GM23248 (cell line): ENCODE data around the gene IL12RB1. TPM values are rescaled to one million over a fixed set of nuclear protein-coding genes. Genes with fewer than 3 reads are reported as not detected.
A peak's percentile ranks its signal among the peaks of the same experiment; 100 is the strongest.

ENCODE experiments used
- DNase-seq: peaks from one replicate; pipeline ENCODE4 v3.0.0-alpha.2; 2015
- H2AFZ ChIP-seq: fragments of 200-600 bp; sonication (generic); 2 replicates; pipeline ENCODE4 v1.6.1; 2016; ENCODE audit warnings: antibody characterized with exemption
- H3F3A ChIP-seq: fragments of 200-600 bp; sonication (generic); 2 replicates; pipeline ENCODE4 v1.6.1; 2016; ENCODE audit warnings: mild to moderate bottlenecking, antibody characterized with exemption, mixed run types; ENCODE audit not compliant: insufficient read depth
- H3K27ac ChIP-seq: fragments of 200-600 bp; sonication (generic); 2 replicates; pipeline ENCODE4 v1.5.1; 2016; ENCODE audit warnings: mild to moderate bottlenecking
- H3K27me3 ChIP-seq: fragments of 200-600 bp; sonication (generic); replicated peaks from 2 replicates; pipeline ENCODE4 v1.6.1; 2016; ENCODE audit warnings: mild to moderate bottlenecking; ENCODE audit not compliant: insufficient read depth
- H3K36me3 ChIP-seq: fragments of 200-600 bp; sonication (generic); 2 replicates; pipeline ENCODE4 v1.6.1; 2016; ENCODE audit warnings: low read depth, mild to moderate bottlenecking
- H3K4me1 ChIP-seq: fragments of 200-600 bp; sonication (generic); 2 replicates; pipeline ENCODE4 v1.6.1; 2016; ENCODE audit warnings: mild to moderate bottlenecking; ENCODE audit not compliant: insufficient read depth
- H3K4me2 ChIP-seq: fragments of 200-600 bp; sonication (generic); one replicate; pipeline ENCODE4 v1.6.1; 2016; ENCODE audit warnings: mild to moderate bottlenecking; ENCODE audit not compliant: unreplicated experiment
- H3K4me3 ChIP-seq: fragments of 200-600 bp; sonication (generic); 2 replicates; pipeline ENCODE4 v1.5.1; 2016; ENCODE audit warnings: mild to moderate bottlenecking
- H3K79me2 ChIP-seq: fragments of 200-600 bp; sonication (generic); 2 replicates; pipeline ENCODE4 v1.6.1; 2016; ENCODE audit warnings: mild to moderate bottlenecking; ENCODE audit not compliant: insufficient read depth
- H3K9ac ChIP-seq: fragments of 200-600 bp; sonication (generic); 2 replicates; pipeline ENCODE4 v1.6.1; 2016; ENCODE audit warnings: mild to moderate bottlenecking
- H3K9me2 ChIP-seq: fragments of 200-600 bp; sonication (generic); 2 replicates; pipeline ENCODE4 v1.6.1; 2016; ENCODE audit warnings: mixed run types, mild to moderate bottlenecking, moderate library complexity; ENCODE audit not compliant: insufficient read depth
- H3K9me3 ChIP-seq: fragments of 200-600 bp; sonication (generic); one replicate; pipeline ENCODE4 v1.6.1; 2017; ENCODE audit warnings: low read depth
- H4K20me1 ChIP-seq: fragments of 200-600 bp; sonication (generic); 2 replicates; pipeline ENCODE4 v1.6.0; 2016; ENCODE audit not compliant: insufficient read depth
- EZH2 ChIP-seq: fragments of 200-600 bp; sonication (generic); IDR thresholded peaks from 2 replicates; pipeline ENCODE4 v1.6.1; 2018; ENCODE audit warnings: antibody characterized with exemption, mild to moderate bottlenecking; ENCODE audit not compliant: insufficient read depth, poor library complexity, severe bottlenecking
- EZH2phosphoT487 ChIP-seq: fragments of 200-600 bp; sonication (generic); IDR thresholded peaks from 2 replicates; pipeline ENCODE4 v1.6.1; 2018; ENCODE audit warnings: antibody characterized with exemption, moderate library complexity, mild to moderate bottlenecking, low read depth; ENCODE audit not compliant: insufficient read depth
- WGBS, 2 experiments: methylation state at CpG; one replicate each; pipeline ENCODE4 v1.1.6; 2015 to 2017; ENCODE audit warnings: low lambda C conversion rate in 2 of 2, low coverage in 1 of 2; ENCODE audit errors: missing lambda C conversion rate in 2 of 2; 5-methylcytosine and 5-hydroxymethylcytosine counted together
- in situ Hi-C: fragments of 300-500 bp; cut with MboI; formaldehyde crosslinking; loops from 2 replicates; pipeline ENCODE4 v1.15.0; 2020
- polyA plus RNA-seq: library from polyadenylated mRNA; unstranded; fragments of >200 nt; fragmentation: Nextera tagmentation; extraction: Ambion mirVana; gene quantifications from 2 replicates; pipeline ENCODE4 v1.2.1, GENCODE V29; 2016
- total RNA-seq: library from RNA; depleted of rRNA; stranded (reverse); fragments of >200 nt; shearing (Covaris generic); gene quantifications from 2 replicates; pipeline ENCODE4 v1.2.3, GENCODE V29; 2014

The IL12RB1 gene
- total and polyA plus RNA-seq, 2 experiments from 2014 or later = not detected

- H3K9ac ChIP-seq = no peak overlapping the region
- TF ChIP-seq EZH2 = no peak
- no peak for TF ChIP-seq EZH2phosphoT487
- H3K9me3 ChIP-seq = no peaks in the 10 kb centered on the region
- H3F3A ChIP-seq = 0 out of 2 replicates have a peak, but pooled peaks cover 5% of the 10 kb centered on the region
- DNase-seq = no peak
- no peaks in the 10 kb centered on the region; the same call in 1 of the 2 replicates for H3K27me3 ChIP-seq
- H3K4me3 ChIP-seq = no peak overlapping the region
- in situ Hi-C loops = no loop called here
- H3K4me1 ChIP-seq = peaks cover 5% of the 10 kb centered on the region
- H3K9me2 ChIP-seq = no peaks in the 10 kb centered on the region
- no peak overlapping the region for H3K27ac ChIP-seq
- no peaks in the 10 kb centered on the region for H3K36me3 ChIP-seq
- H4K20me1 ChIP-seq = no peaks in the 10 kb centered on the region
- no peak overlapping the region for H3K4me2 ChIP-seq
- H3K79me2 ChIP-seq = no peaks in the 10 kb centered on the region
- 86 to 87% methylated on average over 18 of the region's 18 CpGs for WGBS, 2 experiments
- no peak overlapping the region for H2AFZ ChIP-seq
Measured at GRCh38 chr19:18100710-18101109, 14.0 kb upstream of the IL12RB1 start.

GRCh38 chr19:18099623-18099995, 12.9 kb upstream of the IL12RB1 start:
- Histone ChIP-seq H4K20me1 (no peaks in the 10 kb centered on the region), H3K4me2 (no peak overlapping the region), H3K79me2 (no peaks in the 10 kb centered on the region), H3K9ac (no peak overlapping the region), H3K9me3 (no peaks in the 10 kb centered on the region), H2AFZ (no peak overlapping the region), H3K4me1 (peaks cover 5% of the 10 kb centered on the region), H3F3A (0 out of 2 replicates have a peak, but pooled peaks cover 5% of the 10 kb centered on the region), H3K27ac (no peak overlapping the region), H3K27me3 (no peaks in the 10 kb centered on the region; the same call in 1 of the 2 replicates), H3K4me3 (no peak overlapping the region), H3K9me2 (no peaks in the 10 kb centered on the region), H3K36me3 (no peaks in the 10 kb centered on the region)
- TF ChIP-seq EZH2phosphoT487 = no peak
- no peak for TF ChIP-seq EZH2
- WGBS, 2 experiments = 66 to 74% methylated on average over 8 of the region's 8 CpGs
- in situ Hi-C loops = no loop called here
- DNase-seq = no peak

- no peak overlapping the region for H3K9ac ChIP-seq
- H3K36me3 ChIP-seq = no peaks in the 10 kb centered on the region
- H3K9me2 ChIP-seq = no peaks in the 10 kb centered on the region
- H3K4me1 ChIP-seq = peaks cover 5% of the 10 kb centered on the region
- H3K9me3 ChIP-seq = no peaks in the 10 kb centered on the region
- no peak overlapping the region for H2AFZ ChIP-seq
- in situ Hi-C loops = no loop called here
- H3K27ac ChIP-seq = no peak overlapping the region
- no peak overlapping the region for H3K4me2 ChIP-seq
- peak; percentile 31 for DNase-seq
- H3K79me2 ChIP-seq = no peaks in the 10 kb centered on the region
- 12 to 22% methylated on average over 10 to 34 of the region's 34 CpGs for WGBS, 2 experiments
- 0 out of 2 replicates have a peak, but pooled peaks cover 5% of the 10 kb centered on the region for H3F3A ChIP-seq
- H3K4me3 ChIP-seq = no peak overlapping the region
- no peaks in the 10 kb centered on the region; the same call in 1 of the 2 replicates for H3K27me3 ChIP-seq
- TF ChIP-seq EZH2 (no peak), EZH2phosphoT487 (no peak)
- no peaks in the 10 kb centered on the region for H4K20me1 ChIP-seq
Measured at GRCh38 chr19:18098891-18099622, 12.3 kb upstream of the IL12RB1 start.

GRCh38 chr19:18097993-18098890, 11.5 kb upstream of the IL12RB1 start:
- H3K9me3 ChIP-seq = no peaks in the 10 kb centered on the region
- in situ Hi-C loops = no loop called here
- H3K27me3 ChIP-seq = no peaks in the 10 kb centered on the region; the same call in 1 of the 2 replicates
- peak overlapping the region; percentile 50 for H3K9ac ChIP-seq
- H3K9me2 ChIP-seq = no peaks in the 10 kb centered on the region
- no peak overlapping the region for H3K27ac ChIP-seq
- H4K20me1 ChIP-seq = no peaks in the 10 kb centered on the region
- 33 to 34% methylated on average over 22 of the region's 22 CpGs for WGBS, 2 experiments
- peak overlapping the region; percentile 70 for H3K4me3 ChIP-seq
- peak; percentile 14 for TF ChIP-seq EZH2
- no peak for TF ChIP-seq EZH2phosphoT487
- no peaks in the 10 kb centered on the region for H3K79me2 ChIP-seq
- peak overlapping the region; percentile 76 for H2AFZ ChIP-seq
- H3F3A ChIP-seq = 0 out of 2 replicates have a peak, but pooled peaks cover 5% of the 10 kb centered on the region
- no peak for DNase-seq
- no peaks in the 10 kb centered on the region; the same call in 1 of the 2 replicates for H3K4me1 ChIP-seq
- no peaks in the 10 kb centered on the region for H3K36me3 ChIP-seq
- peak overlapping the region; percentile 94 for H3K4me2 ChIP-seq
